ENCODE data around the gene TMEM117. TPM values are rescaled to one million over a fixed set of nuclear protein-coding genes. Genes with fewer than 3 reads are reported as not detected.
"Not testable (repeated sequence)": the region's sequence is repeated elsewhere in the genome, so short reads cannot be mapped to it uniquely, and the experiment has no call there.

TMEM117 gene
- polyA plus RNA-seq, 1 experiment = 4.3 TPM

GRCh38 chr12:44247588-44247987, 411.7 kb downstream of the TMEM117 start:
- H3K27me3 ChIP-seq (ENCODE audit: control insufficient read depth, insufficient read depth, low read length) = no peaks in the 10 kb centered on the region
- H3K4me3 ChIP-seq (ENCODE audit: low read depth, low read length) = no peak overlapping the region
- no peaks in the 10 kb centered on the region for H3K36me3 ChIP-seq (ENCODE audit: control insufficient read depth, insufficient read depth, low read length)
- TF ChIP-seq CTCF (IDR thresholded peaks at IDR 0.05; ENCODE audit: insufficient read depth, low read depth, low read length) = no peak
- ChIA-PET CTCF (no interaction called here), POLR2A (no interaction called here)
- DNase-seq (ENCODE audit: low read depth) = no peak

DNA sequence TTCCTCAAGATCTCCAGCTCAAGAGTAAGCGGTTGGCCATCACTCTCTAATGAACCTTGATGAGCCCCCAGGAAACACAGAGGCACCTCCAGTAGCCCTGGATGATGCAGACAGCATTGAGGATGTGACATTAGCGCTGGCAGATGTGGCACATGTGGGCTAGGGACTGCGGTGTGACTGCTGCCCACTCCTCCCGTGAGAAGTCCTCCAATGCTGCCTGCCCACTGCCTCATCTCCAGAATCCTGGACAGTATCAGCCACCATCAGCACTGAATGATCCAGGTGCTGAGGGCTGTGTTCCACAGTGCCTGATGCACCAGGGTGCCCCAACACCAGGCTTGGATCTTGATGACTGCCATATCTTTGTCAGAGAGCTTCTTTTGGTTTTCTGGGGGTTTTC, 412.6 kb downstream of the TMEM117 start:
- POLR2A ChIA-PET = no interaction called here
- no peak for TF ChIP-seq CTCF (IDR thresholded peaks at IDR 0.05; ENCODE audit: insufficient read depth, low read depth, low read length)
- Histone ChIP-seq H3K27me3 (ENCODE audit: control insufficient read depth, insufficient read depth, low read length) (no peaks in the 10 kb centered on the region), H3K36me3 (ENCODE audit: control insufficient read depth, insufficient read depth, low read length) (no peaks in the 10 kb centered on the region), H3K4me3 (ENCODE audit: low read depth, low read length) (no peak overlapping the region)
- DNase-seq (ENCODE audit: low read depth) = no peak
- CTCF ChIA-PET = interaction anchor here (0.6 kb wide), 1 partner anchor 1979 kb away, joined by 3 read pairs; no protein-coding TSS in a partner anchor

GRCh38 chr12:44250440-44250839, 414.6 kb downstream of the TMEM117 start:
- H3K36me3 ChIP-seq (ENCODE audit: control insufficient read depth, insufficient read depth, low read length); H3K4me3 ChIP-seq (ENCODE audit: low read depth, low read length); H3K27me3 ChIP-seq (ENCODE audit: control insufficient read depth, insufficient read depth, low read length); DNase-seq (ENCODE audit: low read depth); POLR2A ChIA-PET: not testable (repeated sequence)
- CTCF ChIA-PET = interaction anchor here (1.7 kb wide), 1 partner anchor 14 kb away, joined by 3 read pairs; no protein-coding TSS in a partner anchor

DNA sequence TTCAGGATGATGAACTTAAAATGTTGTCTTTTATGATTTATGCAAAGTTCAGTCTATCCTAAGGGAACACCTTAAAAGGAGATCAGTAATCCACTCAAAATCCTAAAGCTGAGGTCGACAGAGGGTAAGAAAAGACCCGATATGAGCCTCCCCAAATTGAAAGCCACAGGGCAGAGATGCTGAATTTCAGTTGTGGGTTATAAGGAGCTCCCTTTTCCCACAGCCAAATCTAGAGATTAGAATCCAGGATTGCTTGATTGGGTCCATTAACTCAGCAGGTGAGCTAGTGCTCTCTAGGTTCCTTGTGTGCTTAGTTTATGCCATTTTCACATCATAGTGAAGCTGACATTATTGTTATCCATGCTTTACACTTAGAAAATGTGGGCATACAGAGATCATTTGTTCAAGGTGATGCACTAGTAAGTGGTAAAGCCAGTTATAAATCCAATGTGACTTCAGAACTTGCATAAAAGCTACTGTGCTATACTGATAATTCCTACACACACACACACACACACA, 417.5 kb downstream of the TMEM117 start:
- no peak overlapping the region for H3K4me3 ChIP-seq (ENCODE audit: low read depth, low read length)
- no peaks in the 10 kb centered on the region for H3K27me3 ChIP-seq (ENCODE audit: control insufficient read depth, insufficient read depth, low read length)
- TF ChIP-seq CTCF (IDR thresholded peaks at IDR 0.05; ENCODE audit: insufficient read depth, low read depth, low read length) = no peak
- POLR2A ChIA-PET = no interaction called here
- CTCF ChIA-PET = no interaction called here
- H3K36me3 ChIP-seq (ENCODE audit: control insufficient read depth, insufficient read depth, low read length) = no peaks in the 10 kb centered on the region
- DNase-seq (ENCODE audit: low read depth) = no peak

GRCh38 chr12:44258246-44258645, 422.4 kb downstream of the TMEM117 start:
- no peaks in the 10 kb centered on the region for H3K27me3 ChIP-seq (ENCODE audit: control insufficient read depth, insufficient read depth, low read length)
- POLR2A ChIA-PET = no interaction called here
- H3K4me3 ChIP-seq (ENCODE audit: low read depth, low read length) = no peak overlapping the region
- CTCF ChIA-PET = no interaction called here
- no peak for TF ChIP-seq CTCF (IDR thresholded peaks at IDR 0.05; ENCODE audit: insufficient read depth, low read depth, low read length)
- H3K36me3 ChIP-seq (ENCODE audit: control insufficient read depth, insufficient read depth, low read length) = no peaks in the 10 kb centered on the region
- DNase-seq (ENCODE audit: low read depth) = no peak

- CTCF ChIA-PET = no interaction called here
- no peak for TF ChIP-seq CTCF (IDR thresholded peaks at IDR 0.05; ENCODE audit: insufficient read depth, low read depth, low read length)
These were observed 424.0 kb downstream of the TMEM117 start for GRCh38 chr12:44259890-44260289.

More at GRCh38 chr12:44259890-44260289, 424.0 kb downstream of the TMEM117 start:
- POLR2A ChIA-PET = no interaction called here
- H3K36me3 ChIP-seq (ENCODE audit: control insufficient read depth, insufficient read depth, low read length) = no peaks in the 10 kb centered on the region
- H3K4me3 ChIP-seq (ENCODE audit: low read depth, low read length) = no peak overlapping the region
- no peak for DNase-seq (ENCODE audit: low read depth)
- H3K27me3 ChIP-seq (ENCODE audit: control insufficient read depth, insufficient read depth, low read length) = no peaks in the 10 kb centered on the region
